ENCODE results near the gene GALNT9.

The GALNT9 gene

DNA sequence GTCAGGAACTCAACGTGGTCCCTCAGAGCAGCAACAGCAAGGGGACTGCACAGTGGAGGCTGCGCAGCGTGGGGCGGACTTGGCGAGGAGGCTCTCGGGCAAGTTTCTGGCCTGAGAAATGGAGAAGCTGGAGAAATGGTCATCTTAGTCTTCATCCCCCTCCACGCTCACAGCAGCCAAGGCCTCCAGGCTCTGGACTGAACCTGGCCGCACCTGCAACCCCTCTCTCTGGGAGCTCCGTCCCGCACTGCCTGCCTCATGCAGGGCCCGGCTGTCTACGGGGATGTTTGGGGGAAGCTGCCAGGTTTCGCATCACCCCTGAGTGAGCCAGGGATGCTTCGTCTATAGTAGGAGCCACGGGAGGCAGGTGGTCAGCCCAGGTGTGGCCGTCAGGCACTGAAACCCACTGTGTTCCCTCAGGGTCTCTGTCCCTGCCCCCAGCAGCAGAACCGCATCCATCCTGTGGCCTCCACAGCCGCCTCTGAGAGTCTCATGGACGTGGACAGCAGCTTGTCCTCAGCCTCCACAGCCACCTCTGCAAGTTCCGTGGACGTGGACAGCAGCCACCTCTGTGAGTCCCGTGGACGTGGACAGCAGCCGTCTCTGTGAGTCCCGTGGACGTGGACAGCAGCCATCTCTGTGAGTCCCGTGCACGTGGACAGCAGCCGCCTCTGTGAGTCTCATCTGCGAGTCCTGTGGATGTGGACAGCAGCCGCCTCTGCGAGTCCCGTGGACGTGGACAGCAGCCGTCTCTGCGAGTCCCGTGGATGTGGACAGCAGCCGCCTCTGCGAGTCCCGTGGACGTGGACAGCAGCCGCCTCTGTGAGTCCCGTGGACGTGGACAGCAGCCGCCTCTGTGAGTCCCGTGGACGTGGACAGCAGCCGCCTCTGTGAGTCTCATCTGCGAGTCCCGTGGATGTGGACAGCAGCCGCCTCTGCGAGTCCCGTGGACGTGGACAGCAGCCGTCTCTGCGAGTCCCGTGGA lies 29.1 kb upstream of the GALNT9 start:
- peak; percentile 4 for DNase-seq

DNA sequence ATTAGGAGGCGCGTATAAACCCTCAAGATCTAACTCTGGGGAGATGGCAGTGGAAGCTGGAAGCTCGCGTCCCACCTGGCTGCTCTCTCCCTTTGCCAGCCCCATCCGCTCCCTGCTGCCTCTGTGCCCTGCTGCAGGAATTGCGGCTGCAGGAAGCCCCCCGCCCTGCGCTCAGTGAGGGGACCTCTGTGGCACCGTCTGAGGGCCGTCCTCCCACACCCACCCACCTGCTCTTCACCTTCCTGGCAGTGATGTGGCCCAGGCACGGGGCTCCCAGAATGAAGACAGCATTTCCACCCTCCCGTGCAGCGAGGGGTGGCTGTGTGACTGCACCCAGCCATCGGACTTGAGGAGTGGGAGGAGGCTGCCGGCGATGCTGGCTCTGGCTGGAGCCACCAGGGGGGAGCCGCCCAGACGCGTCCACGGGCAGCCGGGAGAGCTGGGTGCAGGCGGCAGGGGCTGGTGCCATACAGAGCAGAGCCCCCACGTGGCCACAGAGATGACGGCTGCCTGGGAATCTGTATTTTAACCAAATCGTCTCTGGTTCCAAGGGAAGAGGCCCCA lies 28.3 kb upstream of the GALNT9 start:
- DNase-seq: peak; percentile 6

DNA sequence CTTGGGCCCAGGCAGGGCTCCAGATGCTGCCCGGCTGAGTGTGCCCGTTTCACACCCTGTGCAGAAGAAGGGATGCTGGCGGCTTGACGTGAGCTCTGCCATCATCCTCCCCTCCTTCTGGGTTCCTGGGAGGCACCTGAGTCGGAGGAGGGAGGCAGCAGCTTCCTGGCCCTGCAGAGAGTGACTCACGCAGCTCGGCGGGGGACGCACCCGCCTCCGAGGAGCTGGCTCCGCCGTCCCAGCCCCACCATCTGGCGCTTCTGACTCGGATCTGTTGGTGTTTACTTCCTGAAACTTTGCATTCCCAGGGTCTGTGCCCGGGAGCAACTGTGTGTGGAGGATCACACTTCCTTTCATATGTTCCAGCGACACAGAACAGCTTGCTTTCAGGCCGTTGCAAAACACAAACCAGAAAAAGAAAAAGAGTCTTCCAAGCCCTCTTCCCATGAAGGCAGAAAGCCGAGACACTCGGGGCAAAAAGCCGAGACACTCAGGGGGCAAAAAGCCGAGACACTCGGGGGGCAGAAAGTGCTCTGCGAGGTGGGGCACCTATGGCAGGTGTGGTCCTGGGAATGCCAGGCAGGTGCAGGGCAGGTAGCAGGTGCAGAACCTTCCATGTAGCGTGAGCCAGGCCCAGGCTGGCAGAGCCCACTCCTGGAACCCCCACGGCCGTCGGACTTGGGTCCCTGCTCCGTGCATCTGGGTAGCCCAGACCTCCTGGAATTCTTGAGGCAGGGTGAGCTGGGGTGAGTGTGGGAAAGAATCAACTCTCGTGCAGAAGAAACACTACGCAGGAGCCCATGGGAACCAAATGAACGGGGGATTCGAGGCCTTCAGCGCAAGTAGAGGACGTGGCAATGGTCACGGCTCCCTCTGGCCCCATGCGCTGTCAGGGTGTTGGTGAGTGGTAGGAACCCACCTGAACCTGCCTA lies 27.6 kb upstream of the GALNT9 start:
- DNase-seq: peak; percentile 10

DNA sequence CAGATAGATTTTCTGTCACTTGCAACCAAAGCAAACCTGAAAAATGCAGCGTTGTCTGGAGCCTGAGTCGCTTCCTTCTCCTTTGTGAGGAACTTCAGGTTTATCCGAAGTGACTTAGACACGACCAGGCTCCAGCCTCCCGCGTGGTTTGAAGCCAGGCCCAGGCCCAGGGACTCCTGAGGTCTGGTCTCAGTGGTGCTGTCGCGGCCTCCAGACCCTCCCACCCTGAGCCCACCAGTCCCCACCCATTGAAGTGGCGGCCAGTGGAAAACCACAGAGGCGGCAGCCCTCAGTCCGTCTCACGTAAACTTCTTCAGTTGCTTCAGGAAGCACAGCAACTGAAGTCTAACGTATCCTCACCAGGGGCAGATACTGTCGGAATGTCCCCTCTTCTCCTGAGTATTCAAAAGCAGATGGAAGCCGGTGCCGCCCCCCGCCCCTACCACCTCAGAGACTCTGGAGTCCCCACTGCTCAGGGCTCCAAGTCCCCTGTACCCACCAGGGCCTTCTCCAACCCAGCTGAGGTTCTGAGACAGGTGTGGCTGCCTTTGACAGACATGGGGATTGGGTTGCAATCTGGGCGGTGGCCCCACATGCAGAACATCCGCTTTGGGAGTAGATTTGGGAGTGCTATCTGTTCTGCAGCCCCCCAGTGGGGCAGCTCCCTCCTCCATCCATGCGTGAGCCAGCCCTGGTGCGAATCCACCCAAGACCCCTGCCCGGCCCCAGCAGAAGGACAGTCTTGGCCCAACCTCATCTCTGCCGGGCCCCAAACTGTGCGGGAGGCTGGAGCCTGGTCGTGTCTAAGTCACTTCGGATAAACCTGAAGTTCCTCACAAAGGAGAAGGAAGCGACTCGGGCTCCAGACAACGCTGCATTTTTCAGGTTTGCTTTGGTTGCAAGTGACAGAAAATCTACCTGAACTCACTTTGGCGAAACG lies 26.6 kb upstream of the GALNT9 start:
- DNase-seq: peak; percentile 8

DNA sequence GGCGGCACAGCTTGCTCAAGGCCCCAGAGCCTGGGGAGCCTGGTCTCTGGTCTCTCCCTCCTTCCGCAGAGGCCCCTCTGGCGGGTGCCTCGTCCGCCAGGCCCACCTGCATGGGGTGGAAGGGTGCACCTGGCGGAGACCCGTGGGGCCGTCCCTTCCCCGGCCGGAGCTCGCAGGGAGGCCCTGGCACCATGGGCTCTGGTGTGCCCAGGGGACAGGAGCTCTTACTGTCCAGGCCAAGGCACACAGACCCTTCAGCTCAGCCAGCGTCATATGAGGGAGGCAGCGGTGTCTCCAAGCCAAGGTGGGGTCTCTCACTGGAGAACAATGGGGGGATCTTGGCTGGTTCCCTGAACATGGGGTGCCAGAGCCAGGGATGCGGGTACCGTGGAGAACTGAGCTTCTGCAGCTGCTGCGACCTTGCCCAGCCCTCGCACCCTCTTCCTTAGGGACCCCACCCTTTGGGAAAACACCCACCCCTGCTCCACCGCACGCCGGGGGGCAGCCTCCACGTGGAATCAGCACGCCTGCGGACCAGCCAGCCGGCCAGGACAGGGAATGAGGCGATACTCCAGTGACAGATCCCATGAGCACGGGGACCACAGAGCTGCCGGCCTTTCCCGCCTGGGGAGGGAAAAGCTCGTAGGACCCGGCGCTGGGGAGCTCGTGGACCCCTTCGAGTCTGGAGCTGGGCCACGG lies 25.7 kb upstream of the GALNT9 start:
- peak; percentile 4 for DNase-seq

DNA sequence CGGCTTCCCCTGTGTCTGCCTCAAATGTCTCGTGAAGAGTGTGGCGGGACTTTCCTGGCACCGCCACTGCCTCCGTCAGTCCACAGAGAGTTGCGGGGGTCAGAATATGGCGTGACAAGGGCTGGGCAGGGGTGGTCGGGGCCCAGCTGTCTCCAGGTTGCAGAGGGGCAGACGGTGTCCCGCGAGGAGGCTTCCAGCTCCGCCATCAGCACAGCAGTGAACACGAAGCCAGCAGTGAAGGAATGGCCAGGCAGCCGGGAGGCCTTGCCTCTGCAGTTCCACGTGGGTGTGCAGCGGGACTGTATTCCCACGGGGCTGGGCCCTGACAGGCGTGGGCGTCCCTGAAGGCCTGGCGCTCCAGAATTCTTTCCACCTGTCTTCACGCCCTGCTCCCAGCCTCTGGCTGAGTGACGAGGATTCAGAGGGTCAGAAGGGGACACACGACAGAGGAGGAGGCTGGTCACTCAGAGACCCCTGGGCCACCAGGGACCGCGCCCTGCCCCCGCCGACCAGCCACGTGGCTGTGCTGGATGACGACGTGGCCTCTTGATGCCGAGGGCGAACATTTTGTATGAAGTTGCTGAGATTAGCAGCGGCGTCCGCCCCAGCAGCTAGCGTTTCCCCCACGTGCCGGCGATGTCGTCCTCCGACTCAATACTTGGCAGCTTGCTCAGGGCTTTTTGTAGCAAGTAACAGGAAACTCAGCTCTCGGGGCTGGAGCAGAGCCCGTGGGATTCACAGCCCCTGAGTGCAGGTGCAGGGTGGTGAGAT lies 25.0 kb upstream of the GALNT9 start:
- DNase-seq: peak; percentile 5

DNA sequence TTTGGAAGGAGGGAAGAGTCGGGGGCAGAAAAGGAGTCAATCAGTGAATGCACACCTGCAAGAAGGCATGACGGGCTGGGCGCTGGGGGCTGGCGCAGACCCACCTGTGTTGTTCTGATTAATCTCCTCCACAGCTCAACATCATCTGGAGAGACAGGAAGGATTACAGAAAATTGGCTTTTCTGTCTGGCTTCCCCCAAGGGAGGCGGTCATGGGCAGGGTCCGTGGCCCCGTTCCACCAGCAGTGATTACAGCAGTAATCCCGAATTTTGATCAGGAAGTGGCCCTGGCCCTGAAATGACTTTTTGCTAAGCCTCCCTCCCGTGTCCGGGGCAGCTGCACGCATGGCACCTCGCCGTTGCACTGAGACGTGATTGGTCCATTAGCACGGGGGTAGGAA lies 24.4 kb upstream of the GALNT9 start:
- DNase-seq: peak; percentile 1

DNA sequence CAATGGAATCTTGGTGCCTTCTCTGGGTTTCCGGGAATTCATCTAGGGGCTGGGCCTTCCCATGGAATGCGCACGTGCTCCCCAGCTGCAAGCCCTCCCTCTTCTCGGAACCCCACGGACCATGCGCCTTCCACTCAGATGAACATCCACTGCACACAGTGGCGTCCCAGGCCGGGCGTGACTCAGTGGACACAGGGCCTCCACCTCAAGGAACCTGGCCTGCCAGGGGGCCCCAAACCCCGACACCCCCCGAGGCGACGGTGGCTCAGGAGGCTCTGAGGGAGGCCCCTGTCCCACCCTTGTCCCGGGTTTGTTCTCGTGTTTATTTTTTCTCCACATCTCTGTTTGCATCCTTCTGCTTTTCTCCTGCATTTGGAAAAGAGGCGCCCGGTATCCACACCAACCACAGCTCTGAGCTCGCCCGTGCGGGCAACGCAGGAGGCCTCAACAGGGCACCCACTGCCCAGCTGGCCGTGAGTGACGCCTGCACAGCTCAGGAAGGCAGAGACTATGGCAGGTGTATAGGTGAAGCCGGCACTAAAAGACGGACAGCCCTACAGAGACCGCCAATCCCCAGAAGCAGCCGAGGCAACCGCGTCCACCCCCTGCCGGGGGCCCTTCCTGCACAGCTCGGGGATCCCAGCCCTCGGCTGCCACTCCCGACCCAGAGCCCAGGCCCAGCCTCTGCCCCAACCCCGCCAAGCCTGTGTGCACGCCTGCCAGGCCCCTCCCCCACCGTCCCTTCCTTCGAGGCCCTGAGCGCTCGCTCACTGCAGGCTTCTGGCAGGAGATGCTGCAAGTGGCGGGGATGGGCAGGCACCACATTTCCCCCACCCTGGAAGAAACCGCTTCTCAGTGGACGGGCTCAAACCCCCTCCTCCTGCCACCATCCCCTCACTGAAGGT lies 23.8 kb upstream of the GALNT9 start:
- peak; percentile 4 for DNase-seq

DNA sequence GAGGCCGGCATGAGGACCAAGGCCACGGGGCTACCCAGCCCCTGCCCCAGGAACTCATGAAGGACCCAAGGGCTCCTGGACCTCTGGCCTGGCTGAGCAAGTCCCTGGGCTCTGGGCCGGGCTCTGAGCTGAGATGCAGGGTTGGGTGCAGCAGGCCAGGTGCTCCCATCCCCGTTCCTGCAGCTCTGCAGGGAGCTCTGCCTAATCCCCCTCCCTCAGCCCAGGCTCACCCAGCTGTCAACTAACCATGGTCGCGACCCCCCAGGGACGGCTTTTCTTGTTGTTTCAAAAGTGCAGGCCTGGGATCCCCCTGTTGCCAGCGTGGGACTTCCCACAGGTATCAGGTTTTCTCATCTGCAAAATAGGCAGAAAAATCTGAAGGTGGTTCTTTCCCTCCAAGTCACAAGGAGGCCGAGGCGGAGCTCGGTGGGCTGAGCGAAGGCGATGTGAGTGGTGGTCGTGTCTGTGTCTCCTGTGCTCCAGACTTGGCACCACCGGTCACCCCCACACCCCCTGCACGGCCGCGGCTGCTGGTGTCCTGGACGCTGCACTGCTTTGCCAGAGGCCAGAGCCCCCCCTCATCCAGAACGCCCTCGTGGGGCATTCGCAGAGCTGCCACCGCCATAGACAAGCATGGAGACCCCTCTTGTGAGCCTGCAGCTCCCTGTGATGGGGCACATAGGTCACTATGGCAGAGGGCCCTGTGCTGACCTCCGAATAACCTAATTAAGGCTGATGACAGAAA lies 22.5 kb upstream of the GALNT9 start:
- DNase-seq: no peak

DNA sequence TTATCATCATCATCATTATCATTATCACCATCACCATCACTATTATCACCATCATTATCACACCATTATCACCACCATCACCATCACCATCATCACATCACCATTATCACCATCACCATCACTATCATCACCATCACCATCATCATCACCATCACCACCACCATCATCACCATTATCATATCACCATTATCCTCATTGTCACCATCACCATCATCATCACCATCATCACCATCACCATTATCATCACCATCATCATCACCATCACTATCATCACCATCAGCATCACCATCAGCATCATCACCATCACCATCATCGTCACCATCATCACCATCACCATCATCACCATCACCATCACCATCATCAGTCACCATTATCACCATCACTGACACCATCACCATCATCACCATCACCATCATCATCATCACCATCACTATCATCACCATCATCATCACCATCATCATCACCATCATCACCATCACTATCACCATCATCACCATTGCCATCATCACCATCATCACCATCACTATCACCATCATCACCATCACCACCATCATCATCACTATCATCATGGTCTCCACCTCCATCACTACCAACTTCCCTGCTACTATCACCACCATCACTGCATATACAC lies 20.2 kb upstream of the GALNT9 start:
- no peak for DNase-seq

DNA sequence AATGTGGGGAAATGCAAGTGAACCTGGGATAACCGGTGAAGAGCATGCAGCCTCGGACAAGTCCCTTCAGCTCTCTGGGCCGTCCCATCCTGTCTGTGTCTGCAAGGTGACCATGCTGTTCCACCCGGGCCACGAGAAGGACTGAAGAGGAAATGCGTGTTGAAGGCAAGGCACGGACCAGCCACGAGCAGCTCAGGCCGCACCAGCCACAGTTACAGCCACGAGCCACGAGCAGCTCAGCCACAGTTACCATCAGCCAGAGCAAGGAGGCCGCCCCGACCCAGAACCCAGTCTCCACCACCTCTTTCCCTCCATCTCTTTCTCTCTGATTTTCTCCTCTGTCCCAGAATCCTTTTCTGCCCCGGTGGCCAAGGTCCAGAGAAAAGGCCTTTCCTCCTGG lies 18.8 kb upstream of the GALNT9 start:
- no peak for DNase-seq

DNA sequence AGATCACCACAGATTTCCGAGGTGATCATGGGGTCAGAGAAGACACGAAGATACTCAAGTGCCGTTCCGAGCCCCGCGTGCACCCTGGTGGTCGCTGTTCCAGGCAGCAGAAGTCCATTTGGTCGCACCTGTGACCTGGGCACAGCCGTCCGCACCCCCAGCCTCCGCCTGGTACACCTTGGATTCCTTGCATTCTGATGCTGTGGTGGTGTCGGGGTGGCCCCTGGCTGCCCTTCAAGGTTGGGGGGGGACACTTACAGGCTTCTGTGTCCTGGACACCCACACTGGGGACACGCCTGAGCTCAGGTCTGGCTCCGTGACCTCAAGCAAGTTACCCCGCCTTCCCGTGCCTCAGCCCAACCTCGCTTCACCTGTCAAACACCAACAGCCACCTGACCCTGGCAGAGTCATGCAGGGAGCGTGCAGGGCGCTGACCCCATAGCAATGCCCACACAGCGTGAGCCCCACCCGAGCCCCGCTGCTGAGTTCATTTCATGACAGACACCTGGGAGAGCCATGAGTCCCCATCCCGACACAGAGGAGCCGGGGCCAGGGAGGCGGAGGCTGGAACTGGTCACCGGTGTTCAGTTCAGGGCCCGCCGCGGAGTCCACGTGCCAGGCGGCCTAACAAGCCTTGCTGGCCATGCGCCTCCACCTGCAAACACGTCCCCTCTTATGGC lies 17.9 kb upstream of the GALNT9 start:
- DNase-seq: no peak

DNA sequence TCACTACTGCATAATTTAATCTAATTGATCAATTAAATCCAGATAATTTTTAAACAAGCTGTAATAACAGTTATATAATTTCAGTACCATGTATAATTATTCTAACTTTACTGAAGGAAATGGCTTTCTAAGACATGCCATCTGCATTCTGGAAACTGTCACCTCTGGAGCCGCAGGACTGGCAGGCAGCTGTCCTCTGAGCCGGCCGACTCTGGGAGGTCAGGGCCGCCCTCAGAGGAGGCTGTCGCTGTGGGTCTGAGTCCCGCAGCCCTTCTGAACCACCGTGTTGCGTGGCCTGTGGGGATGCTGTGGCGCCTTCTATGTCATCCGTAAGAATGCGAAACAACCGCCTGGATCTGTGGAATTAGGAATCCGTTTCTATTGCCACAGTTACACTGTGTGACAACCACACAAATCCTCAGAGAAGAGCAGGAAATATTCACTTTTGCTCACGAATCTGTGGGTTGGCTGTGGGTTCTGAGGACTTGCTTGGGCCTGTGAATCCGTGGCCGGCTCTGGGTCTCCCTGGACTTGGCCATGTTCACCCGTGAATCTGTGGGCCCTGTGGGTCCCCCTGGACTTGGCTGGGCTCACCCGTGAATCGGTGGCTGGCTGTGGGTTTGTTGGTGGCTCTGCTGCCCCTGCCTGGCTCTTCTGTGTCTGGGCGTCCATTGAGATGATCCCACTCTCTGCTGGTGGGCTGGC lies 17.2 kb upstream of the GALNT9 start:
- DNase-seq: no peak

DNA sequence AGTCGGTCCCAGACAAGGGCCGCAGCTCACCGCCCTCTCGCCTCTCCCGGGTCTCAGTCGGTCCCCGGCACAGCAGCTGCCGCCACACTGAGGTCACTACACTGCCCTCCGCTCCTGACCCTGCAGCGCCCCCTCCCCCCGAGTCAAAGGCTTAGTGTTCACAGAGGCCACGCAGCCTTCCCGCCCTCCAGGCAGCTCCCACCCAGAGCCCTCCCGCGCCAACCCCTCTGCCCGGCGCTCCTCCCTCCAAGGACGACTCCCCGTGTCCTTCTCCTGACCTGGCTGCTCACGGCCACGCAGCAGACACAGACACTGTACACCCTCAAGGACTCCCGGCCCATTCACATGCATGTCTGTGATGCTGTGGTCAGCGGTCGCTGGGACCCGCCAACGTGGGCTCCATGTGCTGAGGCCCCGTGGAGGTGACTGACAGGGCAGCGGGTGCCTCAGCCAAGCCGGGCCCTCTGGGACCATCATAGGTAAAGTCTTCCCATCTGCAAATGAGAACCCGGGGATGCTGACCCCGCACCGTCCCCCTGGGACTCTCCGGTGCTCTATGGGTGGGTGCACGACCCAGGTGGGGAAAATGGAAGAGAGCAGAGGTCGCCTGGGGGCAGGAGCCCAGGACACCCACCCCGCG lies 16.3 kb upstream of the GALNT9 start:
- DNase-seq: no peak

DNA sequence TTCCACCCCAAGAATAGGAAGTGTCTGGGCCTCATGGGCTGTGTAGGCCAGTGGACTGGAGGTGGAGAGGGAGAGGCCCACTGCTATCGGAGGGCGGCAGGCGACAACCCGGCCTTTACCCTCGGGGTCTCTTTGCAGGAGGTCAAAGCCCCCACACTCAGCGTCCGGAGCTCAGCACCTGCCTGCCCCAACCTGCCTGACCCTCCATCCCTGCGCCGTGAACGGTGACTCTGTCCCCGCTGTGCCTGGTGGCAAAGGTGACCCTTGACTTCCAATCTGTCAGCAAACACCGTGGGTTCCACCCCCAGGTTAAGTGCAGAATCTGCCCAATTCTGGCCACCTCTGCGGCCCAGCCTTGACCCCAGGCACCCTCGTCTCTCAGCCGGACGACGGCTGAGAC lies 15.7 kb upstream of the GALNT9 start:
- DNase-seq: no peak

DNA sequence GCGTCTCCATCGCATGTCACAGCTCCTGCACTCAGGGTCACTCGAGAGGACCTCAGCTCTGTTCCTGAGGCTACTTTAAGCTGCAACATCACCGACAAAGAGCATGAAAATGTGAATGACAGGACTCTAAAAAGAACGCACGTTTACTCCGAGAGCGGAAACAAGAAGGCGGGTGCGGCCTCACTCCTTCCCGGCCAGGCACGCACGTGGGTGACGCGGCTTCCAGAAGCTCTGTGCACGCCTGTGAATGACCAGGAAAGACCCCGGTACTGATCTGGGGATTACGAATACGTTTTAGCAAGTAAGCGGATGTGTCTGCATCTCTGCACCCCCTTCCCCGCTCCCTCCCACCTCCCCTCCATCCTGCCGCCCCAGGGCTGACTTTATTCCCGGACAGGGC lies 15.2 kb upstream of the GALNT9 start:
- no peak for DNase-seq

DNA sequence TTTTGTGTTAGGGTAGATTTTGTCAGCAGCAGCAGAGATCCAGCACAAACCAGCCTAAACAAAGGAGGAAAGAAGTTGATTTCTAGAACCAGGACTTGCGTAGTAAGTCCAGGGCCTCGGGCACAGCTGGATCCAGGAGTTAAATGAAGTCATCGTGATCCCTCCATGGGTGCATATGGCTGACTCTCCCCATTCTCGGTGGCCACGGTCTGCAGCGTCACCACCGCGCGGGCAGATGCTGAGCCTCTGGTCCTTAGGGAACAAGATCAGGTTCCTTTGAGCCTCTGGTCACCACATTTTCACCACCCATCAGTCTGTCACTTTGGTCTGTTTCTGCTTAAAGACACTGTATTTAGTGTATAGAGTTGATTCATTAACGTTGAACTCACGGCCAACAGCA lies 14.8 kb upstream of the GALNT9 start:
- no peak for DNase-seq
